Left cardiac atrium (tissue), 4 donors: Measurements from ENCODE around the gene CAMKK1. TPM values are rescaled to one million over a fixed set of nuclear protein-coding genes. Genes with fewer than 3 reads are reported as not detected.
"Not testable (repeated sequence)": the region's sequence is repeated elsewhere in the genome, so short reads cannot be mapped to it uniquely, and the experiment has no call there.

Experiments
- ATAC-seq, 2 donors: fragments of 200-7000 bp; cut with Tn5 transposase; one replicate each; pipeline ENCODE4 v1.9.1; 2020; ENCODE audit warnings: mild to moderate bottlenecking in 2 of 2, moderate library complexity in 2 of 2
- DNase-seq: peaks from one replicate; pipeline ENCODE4 v3.0.0-alpha.2; 2020
- intact Hi-C, 2 donors: fragments of 100-400 bp; cut with DNase I; formaldehyde crosslinking; loops; one replicate each; pipeline versions ENCODE4 v1.14.1 to v1.15.1; 2022 to 2023
- total RNA-seq, 2 donors: library from RNA; stranded (reverse); fragmentation: NEBNext Ultra II Directional; extraction: Animal tissue kit (Norgen Biotek cat#: 25700); gene quantifications; one replicate each; pipeline ENCODE4 v1.2.1, GENCODE V29; 2021
- donor health status: DM: no; HTN: yes; CAD: no.
- donor health status: DM: no; HTN: yes; CAD: no; lungs with severe emphysema.
- donor health status: DM: yes; HTN: yes; CAD: no.
- donor health status: Dilated cardiomyopathy.

Gene CAMKK1
- total RNA-seq, 2 donors from 2014 or later = 4.1 to 5.1 TPM

- ATAC-seq (no peak), DNase-seq (peak; percentile 7)
- intact Hi-C loops = loop anchor here (5.0 to 10.0 kb wide), 3 partner anchors 50 to 143 kb away; partner anchors contain the start of gene P2RX1 (in 1 of the 2)
These were observed 30.8 kb downstream of the CAMKK1 start for GRCh38 chr17:3861761-3862681.

GRCh38 chr17:3860939-3861700, 31.7 kb downstream of the CAMKK1 start:
- DNase-seq (no peak), ATAC-seq (no peak)
- intact Hi-C loops = loop anchor here (5.0 to 10.0 kb wide), 3 partner anchors 51 to 144 kb away; partner anchors contain the start of gene P2RX1 (in 1 of the 2)

GRCh38 chr17:3859940-3860339, 32.9 kb downstream of the CAMKK1 start:
- no peak for DNase-seq
- intact Hi-C loops = loop anchor here (5.0 to 10.0 kb wide), 3 partner anchors 52 to 145 kb away; partner anchors contain the start of gene P2RX1 (in 1 of the 2)
- no peak for ATAC-seq

- DNase-seq = no peak
- intact Hi-C loops = no loop called here
These were observed 35.4 kb downstream of the CAMKK1 start for GRCh38 chr17:3857261-3858105.

GRCh38 chr17:3854204-3854603, 38.6 kb downstream of the CAMKK1 start:
- DNase-seq, intact Hi-C loops, ATAC-seq: not testable (repeated sequence)

More at GRCh38 chr17:3857261-3858105, 35.4 kb downstream of the CAMKK1 start:
- ATAC-seq = no peak

- DNase-seq (no peak), ATAC-seq (peak in 1 of 2 donors; percentile 39)
- intact Hi-C loops = no loop called here
These were observed 40.3 kb downstream of the CAMKK1 start for GRCh38 chr17:3852561-3852960.

GRCh38 chr17:3851461-3852100, 41.3 kb downstream of the CAMKK1 start:
- ATAC-seq = no peak
- intact Hi-C loops = no loop called here
- no peak for DNase-seq

GRCh38 chr17:3848229-3848835, 44.5 kb downstream of the CAMKK1 start:
- intact Hi-C loops = loop anchor here in 1 of 2 donors (10.0 kb wide), 1 partner anchor 114 kb away; no protein-coding TSS in a partner anchor
- ATAC-seq (no peak), DNase-seq (no peak)

- DNase-seq (no peak), ATAC-seq (no peak)
- intact Hi-C loops = loop anchor here in 1 of 2 donors (10.0 kb wide), 1 partner anchor 112 kb away; no protein-coding TSS in a partner anchor
These were observed 45.6 kb downstream of the CAMKK1 start for GRCh38 chr17:3847165-3847670.

- DNase-seq (no peak), ATAC-seq (no peak)
- intact Hi-C loops = loop anchor here in 1 of 2 donors (10.0 kb wide), 1 partner anchor 112 kb away; no protein-coding TSS in a partner anchor
These were observed 46.3 kb downstream of the CAMKK1 start for GRCh38 chr17:3846437-3847164.

- peak; percentile 98 to 99 for ATAC-seq
- intact Hi-C loops = loop anchor here in 1 of 2 donors (10.0 kb wide), 1 partner anchor 111 kb away; no protein-coding TSS in a partner anchor
These were observed 47.0 kb downstream of the CAMKK1 start, which contains the start of gene NCBP3 for GRCh38 chr17:3845621-3846436. NCBP3 (minus strand) TSS chr17:3846246; CDS start chr17:3846223, 23 bp downstream.

GRCh38 chr17:3845291-3845620, 47.6 kb downstream of the CAMKK1 start:
- peak in 1 of 2 donors; percentile 1 for ATAC-seq
- no peak for DNase-seq
- intact Hi-C loops = loop anchor here in 1 of 2 donors (10.0 kb wide), 1 partner anchor 110 kb away; no protein-coding TSS in a partner anchor

More at GRCh38 chr17:3845621-3846436, 47.0 kb downstream of the CAMKK1 start, which contains the start of gene NCBP3:
- DNase-seq = peak; percentile 92

- DNase-seq, ATAC-seq: not testable (repeated sequence)
- intact Hi-C loops = loop anchor here in 1 of 2 donors (5.0 to 10.0 kb wide), 2 partner anchors 110 to 223 kb away; no protein-coding TSS in a partner anchor
These were observed 48.3 kb downstream of the CAMKK1 start for GRCh38 chr17:3844556-3844955.

GRCh38 chr17:3843935-3844516, 48.8 kb downstream of the CAMKK1 start:
- intact Hi-C loops = loop anchor here in 1 of 2 donors (5.0 to 10.0 kb wide), 2 partner anchors 109 to 223 kb away; no protein-coding TSS in a partner anchor
- DNase-seq = no peak
- no peak for ATAC-seq

- intact Hi-C loops = no loop called here
- ATAC-seq = no peak
- DNase-seq = no peak
These were observed 54.6 kb downstream of the CAMKK1 start for GRCh38 chr17:3838206-3838605.
